Type B pancreatic cell (in vitro differentiated cells): ENCODE measurements around the gene TMPRSS5. TPM values are rescaled to one million over a fixed set of nuclear protein-coding genes. Genes with fewer than 3 reads are reported as not detected.

Source experiments
- DNase-seq: peaks from one replicate; pipeline ENCODE4 v3.0.0; 2021; ENCODE audit warnings: mixed read lengths; ENCODE audit not compliant: unreplicated experiment; ENCODE audit errors: extremely low spot score
- H3K27ac Mint-ChIP-seq: 2 replicates; pipeline ENCODE4 v1.8.0; 2021; ENCODE audit warnings: mild to moderate bottlenecking, mixed read lengths
- H3K27me3 Mint-ChIP-seq: 2 replicates; pipeline ENCODE4 v1.8.0; 2021; ENCODE audit warnings: mixed read lengths
- H3K36me3 Mint-ChIP-seq: 2 replicates; pipeline ENCODE4 v1.8.0; 2021; ENCODE audit warnings: mixed read lengths
- H3K4me1 Mint-ChIP-seq: one replicate; pipeline ENCODE4 v1.8.0; 2021; ENCODE audit warnings: mixed read lengths; ENCODE audit not compliant: unreplicated experiment
- H3K4me3 Mint-ChIP-seq: 2 replicates; pipeline ENCODE4 v1.8.0; 2021; ENCODE audit warnings: mild to moderate bottlenecking, mixed read lengths
- H3K9me3 Mint-ChIP-seq: 2 replicates; pipeline ENCODE4 v1.8.0; 2021; ENCODE audit warnings: mixed read lengths
- total RNA-seq: library from RNA; stranded (reverse); gene quantifications from 2 replicates; pipeline ENCODE4 v1.2.1, GENCODE V29; 2021; ENCODE audit warnings: low replicate concordance
- TF ChIP-seq, protein P1 (sequence below): fragments of 200-600 bp; sonication (generic); conservative IDR thresholded peaks from 2 replicates; pipeline ENCODE4 v1.5.0; 2021; ENCODE audit warnings: antibody characterized with exemption, mild to moderate bottlenecking

The TMPRSS5 gene
- total RNA-seq, 1 donor from 2014 or later, result 2.6 TPM

DNA sequence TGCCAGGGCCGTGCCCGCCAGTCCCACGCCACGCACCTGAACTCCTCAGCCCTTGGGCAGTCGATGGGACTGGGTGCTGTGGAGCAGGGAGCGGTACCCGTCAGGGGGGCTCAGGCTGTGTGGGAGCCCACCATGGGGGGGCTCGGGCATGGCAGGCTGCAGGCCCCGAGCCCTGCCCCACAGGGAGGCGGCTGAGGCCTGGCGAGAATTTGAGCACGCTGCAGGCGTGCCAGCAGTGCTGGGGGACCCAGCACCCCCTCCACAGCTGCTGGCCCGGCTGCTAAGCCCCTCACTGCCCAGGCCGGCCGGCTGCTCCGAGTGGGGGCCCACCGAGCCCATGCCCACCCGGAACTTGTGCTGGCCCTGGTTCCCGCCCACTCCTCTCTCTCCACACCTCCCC is 56.8 kb downstream of the TMPRSS5 start:
- no peaks in the 10 kb centered on the region for H3K4me1 Mint-ChIP-seq
- peaks cover 5% of the 10 kb centered on the region for H3K9me3 Mint-ChIP-seq
- no peaks in the 10 kb centered on the region for H3K36me3 Mint-ChIP-seq
- DNase-seq, result no peak
- H3K27me3 Mint-ChIP-seq, result peaks cover 16% of the 10 kb centered on the region
- no peak overlapping the region for H3K27ac Mint-ChIP-seq
- TF ChIP-seq, protein P1, sequence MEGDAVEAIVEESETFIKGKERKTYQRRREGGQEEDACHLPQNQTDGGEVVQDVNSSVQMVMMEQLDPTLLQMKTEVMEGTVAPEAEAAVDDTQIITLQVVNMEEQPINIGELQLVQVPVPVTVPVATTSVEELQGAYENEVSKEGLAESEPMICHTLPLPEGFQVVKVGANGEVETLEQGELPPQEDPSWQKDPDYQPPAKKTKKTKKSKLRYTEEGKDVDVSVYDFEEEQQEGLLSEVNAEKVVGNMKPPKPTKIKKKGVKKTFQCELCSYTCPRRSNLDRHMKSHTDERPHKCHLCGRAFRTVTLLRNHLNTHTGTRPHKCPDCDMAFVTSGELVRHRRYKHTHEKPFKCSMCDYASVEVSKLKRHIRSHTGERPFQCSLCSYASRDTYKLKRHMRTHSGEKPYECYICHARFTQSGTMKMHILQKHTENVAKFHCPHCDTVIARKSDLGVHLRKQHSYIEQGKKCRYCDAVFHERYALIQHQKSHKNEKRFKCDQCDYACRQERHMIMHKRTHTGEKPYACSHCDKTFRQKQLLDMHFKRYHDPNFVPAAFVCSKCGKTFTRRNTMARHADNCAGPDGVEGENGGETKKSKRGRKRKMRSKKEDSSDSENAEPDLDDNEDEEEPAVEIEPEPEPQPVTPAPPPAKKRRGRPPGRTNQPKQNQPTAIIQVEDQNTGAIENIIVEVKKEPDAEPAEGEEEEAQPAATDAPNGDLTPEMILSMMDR, result no peak
- H3K4me3 Mint-ChIP-seq, result no peak overlapping the region

DNA sequence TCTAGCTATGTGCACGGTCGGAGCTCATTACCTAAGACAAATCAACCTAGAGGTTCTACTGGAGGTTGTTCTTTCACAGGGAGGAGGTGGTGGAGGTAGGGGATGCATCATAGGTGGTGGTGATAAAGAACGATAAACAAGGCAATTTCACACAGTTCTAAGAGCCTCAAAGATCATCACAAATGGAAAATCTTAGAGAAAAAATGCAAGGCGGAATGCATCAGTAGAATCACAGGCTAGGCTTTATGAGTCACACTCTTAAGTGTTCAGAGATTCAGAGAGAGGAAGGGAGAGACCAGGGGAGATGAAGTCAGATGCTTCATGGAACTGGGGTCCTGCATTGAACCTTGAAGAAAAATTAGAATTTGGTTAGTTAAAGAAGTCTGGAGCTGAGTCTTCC is 58.3 kb downstream of the TMPRSS5 start:
- peaks cover 10% of the 10 kb centered on the region for H3K27me3 Mint-ChIP-seq
- no peaks in the 10 kb centered on the region for H3K36me3 Mint-ChIP-seq
- H3K27ac Mint-ChIP-seq, result no peak overlapping the region
- no peak overlapping the region for H3K4me3 Mint-ChIP-seq
- DNase-seq, result no peak
- H3K4me1 Mint-ChIP-seq, result no peaks in the 10 kb centered on the region
- TF ChIP-seq, protein P1, result no peak
- peaks cover 5% of the 10 kb centered on the region for H3K9me3 Mint-ChIP-seq

DNA sequence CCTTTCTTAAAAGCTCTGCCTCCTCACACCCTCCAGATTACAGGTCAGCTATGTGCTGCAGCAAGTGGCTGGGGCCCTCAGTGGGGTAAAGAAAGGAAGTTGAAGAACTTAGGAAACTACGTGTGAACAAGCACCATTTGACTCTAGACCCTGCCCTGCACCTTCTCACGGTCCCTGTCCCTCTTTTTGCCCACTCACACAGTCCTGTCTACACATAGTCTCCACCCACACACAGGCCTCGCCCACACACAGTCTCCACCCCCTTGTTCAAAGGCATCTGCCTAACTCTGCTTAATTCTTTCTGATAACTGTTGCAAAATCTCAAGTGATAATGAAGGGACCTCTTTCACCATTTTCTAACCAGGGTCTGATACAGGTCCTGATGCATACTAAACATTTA is 59.0 kb downstream of the TMPRSS5 start:
- Mint-ChIP-seq H3K36me3 (no peaks in the 10 kb centered on the region), H3K27ac (no peak overlapping the region), H3K4me1 (no peaks in the 10 kb centered on the region), H3K27me3 (peaks cover 11% of the 10 kb centered on the region), H3K4me3 (no peak overlapping the region), H3K9me3 (peaks cover 5% of the 10 kb centered on the region)
- no peak for DNase-seq
- TF ChIP-seq, protein P1, result no peak

DNA sequence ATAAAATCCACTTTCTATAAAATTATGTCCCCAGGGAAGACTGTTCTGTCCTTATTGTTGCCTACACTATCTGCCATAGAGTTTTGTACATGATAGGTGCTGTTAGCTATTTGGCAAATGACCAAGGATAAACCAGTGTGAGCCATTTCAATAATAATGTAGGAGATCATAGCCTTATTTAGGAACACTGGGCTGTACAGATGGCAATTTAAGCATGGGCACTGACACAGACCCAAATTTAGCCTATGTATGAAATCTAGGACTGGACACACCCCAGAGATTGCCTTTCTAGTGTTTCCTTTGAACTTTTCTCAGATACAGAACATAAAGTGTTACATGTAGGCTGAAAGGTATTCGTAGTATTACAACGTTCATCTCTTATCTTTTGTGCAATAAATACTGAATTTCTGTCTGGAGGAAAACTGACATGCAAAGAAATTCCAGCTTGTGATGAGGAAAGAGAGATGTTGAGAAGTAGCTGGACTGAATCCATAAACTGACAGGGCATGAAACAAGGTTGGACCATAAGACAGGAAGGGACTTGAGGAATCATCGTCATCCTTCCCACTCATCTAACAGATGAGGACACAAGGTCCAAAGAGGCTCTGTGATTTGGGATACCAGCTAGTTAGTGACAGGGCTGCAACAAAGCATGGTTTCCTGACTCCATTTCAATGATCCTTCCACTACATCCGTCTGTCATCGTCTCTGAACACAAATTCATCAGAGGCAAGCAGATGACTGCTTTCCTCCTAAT is 60.3 kb downstream of the TMPRSS5 start:
- no peaks in the 10 kb centered on the region for H3K36me3 Mint-ChIP-seq
- H3K27ac Mint-ChIP-seq, result no peak overlapping the region
- peaks cover 5% of the 10 kb centered on the region for H3K9me3 Mint-ChIP-seq
- no peaks in the 10 kb centered on the region for H3K4me1 Mint-ChIP-seq
- TF ChIP-seq, protein P1, result no peak
- H3K4me3 Mint-ChIP-seq, result no peak overlapping the region
- H3K27me3 Mint-ChIP-seq, result peaks cover 20% of the 10 kb centered on the region
- no peak for DNase-seq

DNA sequence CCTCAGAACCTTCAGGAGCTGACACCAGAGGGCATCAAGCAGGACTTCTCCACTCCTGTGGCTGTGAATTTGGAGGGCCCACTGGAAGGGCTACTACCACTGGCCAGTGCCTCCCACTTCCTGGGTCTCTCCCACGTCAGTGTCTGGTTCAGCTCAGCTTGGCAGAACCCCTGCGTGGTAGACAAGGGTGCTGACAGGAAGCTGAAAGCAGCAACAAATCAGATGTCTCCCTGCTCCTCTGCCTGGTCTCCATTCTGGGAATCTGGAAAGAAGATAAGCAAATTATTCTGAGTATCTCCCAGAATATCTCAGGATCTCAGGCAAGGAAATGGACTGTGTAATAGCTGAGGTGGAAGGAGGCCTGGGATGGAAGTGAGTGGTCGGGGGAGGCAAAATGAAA is 61.5 kb downstream of the TMPRSS5 start:
- H3K9me3 Mint-ChIP-seq, result peaks cover 5% of the 10 kb centered on the region
- DNase-seq, result no peak
- no peaks in the 10 kb centered on the region for H3K36me3 Mint-ChIP-seq
- no peak overlapping the region for H3K4me3 Mint-ChIP-seq
- H3K4me1 Mint-ChIP-seq, result no peaks in the 10 kb centered on the region
- peaks cover 27% of the 10 kb centered on the region for H3K27me3 Mint-ChIP-seq
- no peak overlapping the region for H3K27ac Mint-ChIP-seq
- TF ChIP-seq, protein P1, result no peak
